HG03565 (cell line): ENCODE measurements around the gene STEAP4.
A peak's percentile ranks its signal among the peaks of the same experiment; 100 is the strongest.
"Not testable (repeated sequence)": the region's sequence is repeated elsewhere in the genome, so short reads cannot be mapped to it uniquely, and the experiment has no call there.

Experiments
- ATAC-seq: cut with Tn5 transposase; IDR thresholded peaks from one replicate; pipeline ENCODE4 v1.9.1; 2021; ENCODE audit warnings: mild to moderate bottlenecking, moderate library complexity; ENCODE audit not compliant: unreplicated experiment

The STEAP4 gene

GRCh38 chr7:88274856-88275255 is 31.8 kb downstream of the STEAP4 start:
- ATAC-seq, result not testable (repeated sequence)

GRCh38 chr7:88269586-88269985 is 37.1 kb downstream of the STEAP4 start:
- no peak for ATAC-seq

- no peak for ATAC-seq
These were observed 37.8 kb downstream of the STEAP4 start for GRCh38 chr7:88268858-88269257.

GRCh38 chr7:88268051-88268450 is 38.6 kb downstream of the STEAP4 start:
- no peak for ATAC-seq

- ATAC-seq, result no peak
These were observed 39.3 kb downstream of the STEAP4 start for GRCh38 chr7:88267421-88267820.

- ATAC-seq, result not testable (repeated sequence)
These were observed 41.7 kb downstream of the STEAP4 start for GRCh38 chr7:88264987-88265386.

- ATAC-seq, result no peak
These were observed 44.1 kb downstream of the STEAP4 start for GRCh38 chr7:88262562-88262961.

GRCh38 chr7:88260719-88261118 is 46.0 kb downstream of the STEAP4 start:
- no peak for ATAC-seq

GRCh38 chr7:88259656-88260380 is 46.9 kb downstream of the STEAP4 start:
- ATAC-seq, result no peak

- ATAC-seq, result not testable (repeated sequence)
These were observed 48.4 kb downstream of the STEAP4 start for GRCh38 chr7:88258296-88258695.

GRCh38 chr7:88256906-88257305 is 49.8 kb downstream of the STEAP4 start:
- no peak for ATAC-seq

GRCh38 chr7:88254721-88255424 is 51.8 kb downstream of the STEAP4 start:
- no peak for ATAC-seq

GRCh38 chr7:88253640-88254039 is 53.1 kb downstream of the STEAP4 start:
- ATAC-seq, result no peak

- ATAC-seq, result no peak
These were observed 62.4 kb downstream of the STEAP4 start for GRCh38 chr7:88244258-88244657.

GRCh38 chr7:88243345-88243909 is 63.3 kb downstream of the STEAP4 start:
- ATAC-seq, result peak; percentile 91

- no peak for ATAC-seq
These were observed 66.8 kb downstream of the STEAP4 start for GRCh38 chr7:88239852-88240251.

GRCh38 chr7:88233828-88234227 is 72.9 kb downstream of the STEAP4 start:
- no peak for ATAC-seq

GRCh38 chr7:88230646-88231045 is 76.0 kb downstream of the STEAP4 start:
- ATAC-seq, result no peak

GRCh38 chr7:88229302-88229995 is 77.2 kb downstream of the STEAP4 start:
- no peak for ATAC-seq

- no peak for ATAC-seq
These were observed 79.7 kb downstream of the STEAP4 start for GRCh38 chr7:88226886-88227516.

GRCh38 chr7:88226201-88226600 is 80.5 kb downstream of the STEAP4 start:
- no peak for ATAC-seq
